GM18951 (cell line): ENCODE data around the gene GALNT6.

Experiments
- POLR2A ChIP-seq: IDR thresholded peaks from 4 replicates; pipeline ENCODE4 v1.6.1; 2011; ENCODE audit warnings: mild to moderate bottlenecking; ENCODE audit not compliant: insufficient read length, insufficient read depth; ENCODE audit errors: extremely low read depth
- in situ Hi-C: fragments of 300-500 bp; cut with MboI; formaldehyde crosslinking; loops from one replicate; pipeline ENCODE4 v1.12.0; 2022; ENCODE audit warnings: low sequenced_read_pairs, mixed read lengths, inconsistent platforms; ENCODE audit not compliant: unreplicated experiment

The GALNT6 gene

GRCh38 chr12:51362747-51363342 lies 28.4 kb downstream of the GALNT6 start:
- in situ Hi-C loops = no loop called here
- TF ChIP-seq POLR2A = no peak

- in situ Hi-C loops = no loop called here
- no peak for TF ChIP-seq POLR2A
Observed at GRCh38 chr12:51362307-51362706, 28.9 kb downstream of the GALNT6 start.

- in situ Hi-C loops = no loop called here
Observed at GRCh38 chr12:51361161-51362016, 29.8 kb downstream of the GALNT6 start.

GRCh38 chr12:51360315-51360714 lies 30.9 kb downstream of the GALNT6 start:
- TF ChIP-seq POLR2A = no peak
- in situ Hi-C loops = no loop called here

More at GRCh38 chr12:51361161-51362016, 29.8 kb downstream of the GALNT6 start:
- no peak for TF ChIP-seq POLR2A

- in situ Hi-C loops = no loop called here
- TF ChIP-seq POLR2A = no peak
Observed at GRCh38 chr12:51359851-51360250, 31.4 kb downstream of the GALNT6 start.

GRCh38 chr12:51358496-51358895 lies 32.7 kb downstream of the GALNT6 start:
- in situ Hi-C loops = no loop called here
- TF ChIP-seq POLR2A = no peak

GRCh38 chr12:51357374-51358047 lies 33.7 kb downstream of the GALNT6 start:
- TF ChIP-seq POLR2A = no peak
- in situ Hi-C loops = no loop called here

- no peak for TF ChIP-seq POLR2A
- in situ Hi-C loops = no loop called here
Observed at GRCh38 chr12:51351913-51352532, 39.2 kb downstream of the GALNT6 start.

- in situ Hi-C loops = loop anchor here (25.0 kb wide), 1 partner anchor 287 kb away; no protein-coding TSS in a partner anchor
- no peak for TF ChIP-seq POLR2A
Observed at GRCh38 chr12:51349026-51349425, 42.2 kb downstream of the GALNT6 start.

- TF ChIP-seq POLR2A = no peak
- in situ Hi-C loops = loop anchor here (25.0 kb wide), 1 partner anchor 286 kb away; no protein-coding TSS in a partner anchor
Observed at GRCh38 chr12:51348116-51348515, 43.1 kb downstream of the GALNT6 start.

- in situ Hi-C loops = loop anchor here (25.0 kb wide), 1 partner anchor 284 kb away; no protein-coding TSS in a partner anchor
- no peak for TF ChIP-seq POLR2A
Observed at GRCh38 chr12:51346581-51346980, 44.6 kb downstream of the GALNT6 start, which contains the start of gene CELA1. Gene CELA1 (minus strand): TSS chr12:51346679. CDS start chr12:51346638, 41 bp downstream.

GRCh38 chr12:51345681-51346080 lies 45.5 kb downstream of the GALNT6 start:
- in situ Hi-C loops = loop anchor here (25.0 kb wide), 1 partner anchor 283 kb away; no protein-coding TSS in a partner anchor
- TF ChIP-seq POLR2A = no peak

GRCh38 chr12:51343201-51343600 lies 48.0 kb downstream of the GALNT6 start:
- in situ Hi-C loops = loop anchor here (25.0 kb wide), 1 partner anchor 281 kb away; no protein-coding TSS in a partner anchor
- TF ChIP-seq POLR2A = no peak
